Hepatocyte (in vitro differentiated cells): ENCODE results near the gene ACAT2. TPM values are rescaled to one million over a fixed set of nuclear protein-coding genes. Genes with fewer than 3 reads are reported as not detected.
"Not testable (repeated sequence)": the region's sequence is repeated elsewhere in the genome, so short reads cannot be mapped to it uniquely, and the experiment has no call there.

Experiments
- DNase-seq: peaks from one replicate; pipeline ENCODE4 v3.0.0-alpha.2; 2016; ENCODE audit warnings: low spot score
- H2AFZ ChIP-seq: fragments of 200-600 bp; sonication (generic); 2 replicates; pipeline ENCODE4 v1.6.0; 2016; ENCODE audit warnings: antibody characterized with exemption, mild to moderate bottlenecking
- H3K27ac ChIP-seq: fragments of 200-600 bp; sonication (generic); 2 replicates; pipeline ENCODE4 v1.5.1; 2016; ENCODE audit warnings: mild to moderate bottlenecking
- H3K27me3 ChIP-seq: fragments of 200-600 bp; sonication (generic); 2 replicates; pipeline ENCODE4 v1.6.1; 2016
- H3K36me3 ChIP-seq: fragments of 200-600 bp; sonication (generic); replicated peaks from 2 replicates; pipeline ENCODE4 v1.5.1; 2016; ENCODE audit warnings: low read depth; ENCODE audit not compliant: insufficient read depth
- H3K4me1 ChIP-seq: fragments of 200-600 bp; sonication (generic); 2 replicates; pipeline ENCODE4 v1.5.1; 2016; ENCODE audit warnings: mild to moderate bottlenecking, moderate library complexity; ENCODE audit not compliant: insufficient read depth
- H3K4me2 ChIP-seq: fragments of 200-600 bp; sonication (generic); 2 replicates; pipeline ENCODE4 v1.6.0; 2016
- H3K4me3 ChIP-seq: fragments of 200-600 bp; sonication (generic); 2 replicates; pipeline ENCODE4 v1.5.1; 2016; ENCODE audit warnings: mild to moderate bottlenecking
- H3K79me2 ChIP-seq: fragments of 200-600 bp; sonication (generic); 2 replicates; pipeline ENCODE4 v1.6.0; 2017; ENCODE audit warnings: mild to moderate bottlenecking
- H3K9me2 ChIP-seq: fragments of 200-600 bp; sonication (generic); replicated peaks from 2 replicates; pipeline ENCODE4 v1.6.0; 2017; ENCODE audit warnings: mild to moderate bottlenecking; ENCODE audit not compliant: insufficient read depth
- H3K9me3 ChIP-seq: fragments of 200-600 bp; sonication (generic); 2 replicates; pipeline ENCODE4 v1.5.1; 2016; ENCODE audit warnings: low read depth, mild to moderate bottlenecking
- H4K20me1 ChIP-seq: fragments of 200-600 bp; sonication (generic); 2 replicates; pipeline ENCODE4 v1.6.0; 2016; ENCODE audit warnings: mild to moderate bottlenecking; ENCODE audit not compliant: insufficient read depth, poor library complexity, severe bottlenecking
- EZH2 ChIP-seq: fragments of 200-600 bp; sonication (generic); IDR thresholded peaks from 2 replicates; pipeline ENCODE4 v1.6.1; 2016; ENCODE audit warnings: antibody characterized with exemption, mild to moderate bottlenecking, borderline replicate concordance
- EZH2phosphoT487 ChIP-seq: fragments of 200-600 bp; sonication (generic); IDR thresholded peaks from one replicate; pipeline ENCODE4 v1.6.1; 2018; ENCODE audit warnings: antibody characterized with exemption, mild to moderate bottlenecking, low read depth, moderate library complexity; ENCODE audit not compliant: unreplicated experiment, severe bottlenecking
- WGBS: methylation state at CpG from one replicate; pipeline ENCODE4 v1.1.6; 2016; ENCODE audit warnings: low lambda C conversion rate; ENCODE audit errors: missing lambda C conversion rate; 5-methylcytosine and 5-hydroxymethylcytosine counted together
- polyA plus RNA-seq: library from polyadenylated mRNA; unstranded; fragments of >200 nt; fragmentation: Nextera tagmentation; extraction: Ambion mirVana; gene quantifications from 2 replicates; pipeline ENCODE4 v1.2.1, GENCODE V29; 2016
- total RNA-seq: library from RNA; depleted of rRNA; stranded (reverse); fragments of >200 nt; gene quantifications from 2 replicates; pipeline ENCODE4 v1.2.3, GENCODE V29; 2014
- TF ChIP-seq, protein P1 (sequence below): fragments of 200-600 bp; sonication (generic); IDR thresholded peaks from 2 replicates; pipeline ENCODE4 v1.5.1; 2016; ENCODE audit warnings: antibody characterized with exemption, mild to moderate bottlenecking; ENCODE audit not compliant: poor library complexity

Gene ACAT2
- total and polyA plus RNA-seq, 2 experiments from 2014 or later: 67.0 to 98.6 TPM

DNA sequence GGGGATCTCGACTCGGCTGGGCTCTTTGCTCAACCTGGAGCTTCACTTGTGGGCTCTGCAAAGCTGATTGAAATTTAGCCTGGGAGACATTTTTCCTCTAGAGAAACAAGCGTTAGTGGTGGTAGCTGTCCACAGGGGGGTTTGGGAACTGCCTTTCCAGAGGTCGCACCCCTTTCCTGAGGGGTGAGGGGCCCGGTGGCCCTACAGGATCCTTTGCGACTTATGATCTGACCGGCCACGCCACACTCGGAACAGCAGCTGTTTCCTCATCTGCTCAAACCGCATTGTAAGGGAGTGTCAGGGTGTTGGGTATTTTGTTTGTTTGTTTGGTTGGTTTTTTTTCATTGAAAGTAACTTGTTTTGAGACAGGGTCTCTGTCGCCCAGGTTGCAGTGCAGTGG lies 59.3 kb downstream of the ACAT2 start:
- Histone ChIP-seq H4K20me1 (no peaks in the 10 kb centered on the region), H3K79me2 (no peaks in the 10 kb centered on the region), H3K4me2 (no peak overlapping the region), H3K27ac (no peak overlapping the region), H3K27me3 (no peaks in the 10 kb centered on the region), H3K36me3 (no peaks in the 10 kb centered on the region), H3K4me1 (no peaks in the 10 kb centered on the region), H2AFZ (no peak overlapping the region), H3K9me2 (no peaks in the 10 kb centered on the region), H3K4me3 (no peak overlapping the region), H3K9me3 (no peaks in the 10 kb centered on the region)
- DNase-seq: no peak
- TF ChIP-seq, protein P1, sequence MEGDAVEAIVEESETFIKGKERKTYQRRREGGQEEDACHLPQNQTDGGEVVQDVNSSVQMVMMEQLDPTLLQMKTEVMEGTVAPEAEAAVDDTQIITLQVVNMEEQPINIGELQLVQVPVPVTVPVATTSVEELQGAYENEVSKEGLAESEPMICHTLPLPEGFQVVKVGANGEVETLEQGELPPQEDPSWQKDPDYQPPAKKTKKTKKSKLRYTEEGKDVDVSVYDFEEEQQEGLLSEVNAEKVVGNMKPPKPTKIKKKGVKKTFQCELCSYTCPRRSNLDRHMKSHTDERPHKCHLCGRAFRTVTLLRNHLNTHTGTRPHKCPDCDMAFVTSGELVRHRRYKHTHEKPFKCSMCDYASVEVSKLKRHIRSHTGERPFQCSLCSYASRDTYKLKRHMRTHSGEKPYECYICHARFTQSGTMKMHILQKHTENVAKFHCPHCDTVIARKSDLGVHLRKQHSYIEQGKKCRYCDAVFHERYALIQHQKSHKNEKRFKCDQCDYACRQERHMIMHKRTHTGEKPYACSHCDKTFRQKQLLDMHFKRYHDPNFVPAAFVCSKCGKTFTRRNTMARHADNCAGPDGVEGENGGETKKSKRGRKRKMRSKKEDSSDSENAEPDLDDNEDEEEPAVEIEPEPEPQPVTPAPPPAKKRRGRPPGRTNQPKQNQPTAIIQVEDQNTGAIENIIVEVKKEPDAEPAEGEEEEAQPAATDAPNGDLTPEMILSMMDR: no peak
- TF ChIP-seq EZH2 (no peak), EZH2phosphoT487 (no peak)
- 95% methylated on average over 11 of the region's 11 CpGs for WGBS

DNA sequence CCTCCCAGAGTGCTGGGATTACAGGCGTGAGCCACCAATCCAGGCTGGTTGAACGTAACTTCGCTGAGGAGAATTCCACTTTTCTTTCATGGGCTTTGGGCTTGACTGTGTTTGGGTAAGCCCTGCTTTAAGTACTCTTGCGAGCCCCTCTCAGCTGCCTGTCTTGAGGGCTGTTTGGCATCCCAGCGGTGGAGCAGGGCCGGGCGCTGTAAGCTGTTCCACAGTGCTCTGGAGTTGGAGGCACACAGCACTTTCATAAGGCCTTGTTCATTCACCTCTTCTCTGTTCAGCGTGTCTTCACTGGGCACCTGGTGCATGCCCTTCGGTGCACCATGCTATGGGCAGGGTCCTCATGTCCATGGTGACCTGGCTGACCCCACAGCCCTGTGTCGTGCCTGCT lies 59.9 kb downstream of the ACAT2 start:
- H3K27me3 ChIP-seq: no peaks in the 10 kb centered on the region
- H3K4me2 ChIP-seq: no peak overlapping the region
- DNase-seq: no peak
- H3K9me3 ChIP-seq: no peaks in the 10 kb centered on the region
- no peaks in the 10 kb centered on the region for H4K20me1 ChIP-seq
- H2AFZ ChIP-seq: no peak overlapping the region
- no peak overlapping the region for H3K4me3 ChIP-seq
- H3K79me2 ChIP-seq: no peaks in the 10 kb centered on the region
- no peaks in the 10 kb centered on the region for H3K4me1 ChIP-seq
- TF ChIP-seq EZH2phosphoT487: no peak
- TF ChIP-seq, protein P1: no peak
- no peak for TF ChIP-seq EZH2
- H3K27ac ChIP-seq: no peak overlapping the region
- no peaks in the 10 kb centered on the region for H3K9me2 ChIP-seq
- no peaks in the 10 kb centered on the region for H3K36me3 ChIP-seq
- 92% methylated on average over 10 of the region's 10 CpGs for WGBS

DNA sequence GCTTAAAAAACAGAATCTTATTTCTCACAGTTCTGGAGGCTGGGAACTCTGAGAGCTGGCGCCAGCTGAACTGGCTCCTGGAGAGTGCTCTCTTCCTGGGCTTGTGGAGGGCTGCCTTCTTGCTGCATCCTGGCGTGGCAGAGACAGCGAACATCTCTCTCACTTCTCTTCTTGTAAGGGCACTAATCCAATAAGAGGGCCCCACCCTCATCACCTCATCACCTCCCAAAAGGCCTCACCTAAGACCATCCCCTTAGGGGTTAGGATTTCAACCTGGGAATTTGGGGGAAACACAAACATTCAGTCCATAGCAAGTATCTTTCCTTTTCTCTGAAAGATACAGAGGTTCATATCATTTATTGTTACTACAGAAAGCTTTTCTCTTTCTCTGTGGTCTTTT lies 62.1 kb downstream of the ACAT2 start:
- Histone ChIP-seq H3K9me3 (no peaks in the 10 kb centered on the region), H2AFZ (no peak overlapping the region), H3K4me1 (no peaks in the 10 kb centered on the region), H3K79me2 (no peaks in the 10 kb centered on the region), H3K4me3 (no peak overlapping the region), H3K9me2 (no peaks in the 10 kb centered on the region), H3K27me3 (no peaks in the 10 kb centered on the region), H3K36me3 (no peaks in the 10 kb centered on the region), H4K20me1 (no peaks in the 10 kb centered on the region), H3K27ac (no peak overlapping the region), H3K4me2 (no peak overlapping the region)
- TF ChIP-seq EZH2phosphoT487 (no peak), EZH2 (no peak)
- TF ChIP-seq, protein P1: no peak
- 94% methylated on average over 3 of the region's 3 CpGs for WGBS
- no peak for DNase-seq

DNA sequence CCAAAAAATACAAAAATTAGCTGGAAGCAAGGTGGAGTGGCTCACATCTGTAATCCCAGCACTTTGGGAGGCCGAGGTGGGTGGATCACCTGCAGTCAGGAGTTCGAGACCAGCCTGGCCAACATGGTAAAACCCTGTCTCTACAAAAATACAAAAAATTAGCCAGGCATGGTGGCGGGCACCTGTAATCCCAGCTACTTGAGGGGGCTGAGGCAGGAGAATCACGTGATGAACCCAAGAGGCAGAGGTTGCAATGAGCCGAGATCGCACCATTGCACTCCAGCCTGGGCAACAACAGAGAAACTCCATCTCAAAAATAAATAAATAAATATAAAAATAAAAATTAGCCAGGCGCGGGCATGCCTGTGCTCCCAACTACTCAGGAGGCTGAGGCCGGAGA lies 62.8 kb downstream of the ACAT2 start:
- H3K9me2 ChIP-seq, H3K79me2 ChIP-seq, H3K27me3 ChIP-seq, H3K9me3 ChIP-seq, H3K4me1 ChIP-seq, H3K4me2 ChIP-seq, H2AFZ ChIP-seq, DNase-seq, H3K36me3 ChIP-seq, H3K27ac ChIP-seq, H3K4me3 ChIP-seq, H4K20me1 ChIP-seq: not testable (repeated sequence)
- WGBS: 98% methylated on average over 9 of the region's 9 CpGs
